CD4-positive, alpha-beta T cell treated with Interferon alpha-2 for 1 hour (primary cell): ENCODE results near the gene COQ8A.
A peak's percentile ranks its signal among the peaks of the same experiment; 100 is the strongest.
"Not testable (repeated sequence)": the region's sequence is repeated elsewhere in the genome, so short reads cannot be mapped to it uniquely, and the experiment has no call there.

Experiments used
- DNase-seq, 2 donors: peaks; one replicate each; pipeline ENCODE4 v3.0.0-alpha.2; 2020 to 2022

COQ8A gene

GRCh38 chr1:226985839-226986463 is 45.9 kb downstream of the COQ8A start:
- DNase-seq = no peak

- no peak for DNase-seq
These were observed 46.5 kb downstream of the COQ8A start for GRCh38 chr1:226986496-226987178.

GRCh38 chr1:226987179-226987536 is 47.1 kb downstream of the COQ8A start:
- no peak for DNase-seq

GRCh38 chr1:226987623-226988333 is 47.7 kb downstream of the COQ8A start:
- DNase-seq = no peak

- no peak for DNase-seq
These were observed 48.2 kb downstream of the COQ8A start for GRCh38 chr1:226988334-226988666.

- no peak for DNase-seq
These were observed 49.2 kb downstream of the COQ8A start for GRCh38 chr1:226989085-226989920.

- peak in 1 of 2 donors; percentile 17 for DNase-seq
These were observed 50.1 kb downstream of the COQ8A start for GRCh38 chr1:226990133-226990716.

- no peak for DNase-seq
These were observed 51.8 kb downstream of the COQ8A start for GRCh38 chr1:226991920-226992319.

- DNase-seq = no peak
These were observed 53.9 kb downstream of the COQ8A start for GRCh38 chr1:226993814-226994585.

- DNase-seq = no peak
These were observed 54.7 kb downstream of the COQ8A start for GRCh38 chr1:226994586-226995364.

GRCh38 chr1:226995365-226996332 is 55.6 kb downstream of the COQ8A start:
- no peak for DNase-seq

- DNase-seq = not testable (repeated sequence)
These were observed 59.5 kb downstream of the COQ8A start for GRCh38 chr1:226999579-226999978.

GRCh38 chr1:227002531-227003049 is 62.5 kb downstream of the COQ8A start:
- no peak for DNase-seq

GRCh38 chr1:227003165-227003564 is 63.1 kb downstream of the COQ8A start:
- no peak for DNase-seq

GRCh38 chr1:227004796-227005195 is 64.7 kb downstream of the COQ8A start:
- DNase-seq = no peak

GRCh38 chr1:227006226-227006796 is 66.2 kb downstream of the COQ8A start:
- no peak for DNase-seq

GRCh38 chr1:227009937-227010336 is 69.8 kb downstream of the COQ8A start:
- DNase-seq = no peak

GRCh38 chr1:227010645-227011044 is 70.6 kb downstream of the COQ8A start:
- DNase-seq = no peak

GRCh38 chr1:227016990-227017389 is 76.9 kb downstream of the COQ8A start:
- DNase-seq = no peak
